G401 (cell line): Measurements from ENCODE around the gene AFF4. TPM values are rescaled to one million over a fixed set of nuclear protein-coding genes. Genes with fewer than 3 reads are reported as not detected.

Experiments
- DNase-seq: peaks from one replicate; pipeline ENCODE4 v3.0.0-alpha.2; 2015; ENCODE audit warnings: low spot score
- in situ Hi-C: cut with HindIII; loops from 2 replicates; pipeline ENCODE4 v1.10.0; 2016; ENCODE audit warnings: low sequenced_read_pairs, mixed read lengths
- total RNA-seq: library from RNA; depleted of rRNA; stranded (reverse); fragments of >200 nt; shearing (Covaris generic); gene quantifications from 2 replicates; pipeline ENCODE4 v1.2.3, GENCODE V29; 2014

AFF4 gene
- total RNA-seq, 1 experiment from 2014 or later: 21.3 TPM

DNA sequence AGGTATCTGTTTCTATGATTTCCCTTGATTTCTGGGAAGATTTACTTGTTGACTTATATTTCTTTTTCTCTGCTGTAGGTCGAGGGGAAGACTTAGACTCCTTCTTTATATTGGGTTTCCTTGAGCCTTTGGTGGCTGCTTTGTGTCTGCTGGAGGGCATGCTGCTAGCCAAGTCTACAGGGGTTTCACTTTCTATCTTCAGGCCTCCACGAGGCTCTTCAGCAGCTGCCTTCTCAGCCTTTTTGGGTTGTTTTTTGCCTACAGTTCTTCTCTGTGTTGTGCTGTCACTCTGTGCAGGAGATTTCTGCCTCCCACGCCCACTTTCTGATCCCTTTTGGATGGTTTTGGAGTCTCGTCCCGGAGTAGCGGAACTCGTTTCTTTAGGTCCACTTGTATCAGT, 66.7 kb downstream of the AFF4 start:
- in situ Hi-C loops: no loop called here
- DNase-seq: no peak

DNA sequence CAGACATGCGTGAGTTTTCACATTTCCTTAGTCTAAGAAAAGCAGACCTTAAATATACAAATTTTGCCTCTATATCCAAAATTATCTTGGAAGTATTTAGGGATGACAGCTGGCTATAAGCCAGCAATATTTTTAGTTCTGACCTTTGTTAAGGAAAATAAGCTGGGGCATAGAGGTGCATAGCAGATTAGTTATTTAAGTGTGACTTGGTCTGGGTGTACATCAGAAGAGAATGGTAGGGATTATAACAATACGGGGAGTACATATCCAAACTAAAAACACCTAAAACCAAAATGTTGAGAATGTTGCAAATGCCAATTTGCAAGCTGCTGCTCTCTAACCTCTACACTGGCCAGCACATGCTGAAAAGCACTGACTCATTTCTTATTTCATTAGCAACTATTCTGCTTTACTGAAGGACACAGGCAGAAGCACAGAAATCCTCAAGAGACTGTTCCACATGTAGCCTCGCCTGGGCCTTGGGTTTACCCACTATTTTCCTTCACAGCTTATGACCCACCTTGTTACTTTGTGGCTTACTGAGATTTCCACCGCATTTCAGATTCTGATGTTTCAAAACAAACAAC, 67.6 kb downstream of the AFF4 start:
- in situ Hi-C loops: no loop called here
- DNase-seq: no peak

- in situ Hi-C loops: no loop called here
- DNase-seq: no peak
Observed at GRCh38 chr5:132890817-132891216, 72.6 kb downstream of the AFF4 start.

GRCh38 chr5:132889501-132889900, 73.9 kb downstream of the AFF4 start:
- DNase-seq: no peak
- in situ Hi-C loops: no loop called here

- in situ Hi-C loops: no loop called here
- no peak for DNase-seq
Observed at GRCh38 chr5:132887283-132887682, 76.2 kb downstream of the AFF4 start.

DNA sequence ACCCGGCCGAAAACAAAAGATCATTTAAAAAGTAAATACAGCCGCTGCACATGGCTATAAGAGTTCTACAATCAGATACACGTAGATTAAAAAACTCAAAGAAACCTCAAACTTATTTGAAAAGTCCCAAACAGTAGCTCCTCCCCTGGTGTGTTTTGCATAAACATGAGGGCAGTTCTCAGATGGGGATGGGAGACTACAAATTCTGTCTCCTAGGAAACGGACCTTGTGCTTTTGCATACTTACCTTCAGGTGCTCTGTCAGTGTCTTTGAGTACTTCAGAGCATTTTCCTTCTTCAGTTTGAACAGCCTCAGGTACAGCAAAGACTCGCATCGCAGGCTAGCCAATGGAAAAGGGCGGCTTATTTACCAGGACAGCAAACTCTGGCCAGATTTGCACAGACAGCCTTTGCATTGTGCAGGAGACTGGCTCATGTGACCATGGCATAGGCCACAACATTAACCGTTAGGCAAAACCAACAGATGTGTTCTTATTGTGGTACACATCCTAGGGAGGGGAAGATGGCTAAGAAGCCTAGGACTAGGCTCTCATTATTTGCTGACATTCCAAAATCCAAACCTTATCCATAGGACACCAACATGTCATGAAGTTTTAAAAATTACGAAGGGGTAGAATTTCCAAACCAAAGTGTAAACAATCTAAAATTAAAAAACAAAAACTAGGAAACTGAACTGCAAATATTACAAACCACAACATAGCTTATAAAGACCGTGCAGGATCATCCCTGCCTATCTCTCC, 77.2 kb downstream of the AFF4 start:
- DNase-seq: no peak
- in situ Hi-C loops: no loop called here

GRCh38 chr5:132884548-132884947, 78.9 kb downstream of the AFF4 start:
- in situ Hi-C loops: no loop called here
- no peak for DNase-seq

DNA sequence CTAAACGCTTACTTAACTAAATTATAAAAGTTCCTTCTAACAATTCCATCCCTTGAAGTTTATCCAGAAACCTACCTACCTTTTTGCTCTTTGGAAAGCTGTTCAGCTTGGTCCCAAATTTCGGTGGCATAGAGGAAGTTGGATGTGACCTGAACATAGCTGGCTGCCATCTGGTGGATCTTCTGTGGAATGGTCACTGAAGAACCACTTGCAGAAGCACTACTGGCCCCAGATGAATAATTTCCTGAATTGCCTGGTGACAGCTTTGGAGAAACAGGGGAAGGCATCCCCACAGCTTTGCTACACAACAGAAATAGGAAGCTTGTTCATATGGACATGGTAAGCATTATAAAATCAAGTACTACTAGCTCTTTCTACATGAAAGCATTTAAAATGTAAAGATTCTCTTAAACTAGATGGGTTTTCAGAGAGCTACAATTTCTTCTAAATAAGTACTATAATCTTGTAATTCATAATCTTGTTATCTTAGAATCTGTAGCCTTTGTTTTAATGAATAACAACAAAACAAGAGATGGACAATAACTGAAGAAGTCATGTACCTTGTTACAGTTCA, 80.1 kb downstream of the AFF4 start:
- DNase-seq: peak; percentile 84
- in situ Hi-C loops: no loop called here

GRCh38 chr5:132877938-132878337, 85.5 kb downstream of the AFF4 start:
- DNase-seq: peak; percentile 14
- in situ Hi-C loops: no loop called here

GRCh38 chr5:132877466-132877865, 86.0 kb downstream of the AFF4 start:
- in situ Hi-C loops: no loop called here
- no peak for DNase-seq

- in situ Hi-C loops: no loop called here
- no peak for DNase-seq
Observed at GRCh38 chr5:132876020-132876759, 87.2 kb downstream of the AFF4 start.

DNA sequence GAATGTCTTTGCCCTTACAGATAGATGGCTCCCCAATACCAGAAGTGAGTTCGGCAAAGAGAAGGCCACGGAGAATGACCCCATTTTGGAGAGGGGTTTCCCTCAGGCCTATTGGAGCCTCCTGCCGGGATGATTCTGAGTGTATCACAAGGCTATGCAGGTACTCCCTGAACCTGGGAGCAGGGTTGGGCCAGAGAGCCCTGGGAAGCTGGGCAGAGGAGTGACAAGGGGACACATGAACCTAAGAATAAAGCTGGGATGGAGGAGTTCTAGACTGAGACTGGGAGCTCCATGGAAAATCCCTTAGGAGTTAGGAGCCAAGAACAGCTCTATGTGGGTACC, 89.5 kb downstream of the AFF4 start:
- DNase-seq: no peak
- in situ Hi-C loops: no loop called here

DNA sequence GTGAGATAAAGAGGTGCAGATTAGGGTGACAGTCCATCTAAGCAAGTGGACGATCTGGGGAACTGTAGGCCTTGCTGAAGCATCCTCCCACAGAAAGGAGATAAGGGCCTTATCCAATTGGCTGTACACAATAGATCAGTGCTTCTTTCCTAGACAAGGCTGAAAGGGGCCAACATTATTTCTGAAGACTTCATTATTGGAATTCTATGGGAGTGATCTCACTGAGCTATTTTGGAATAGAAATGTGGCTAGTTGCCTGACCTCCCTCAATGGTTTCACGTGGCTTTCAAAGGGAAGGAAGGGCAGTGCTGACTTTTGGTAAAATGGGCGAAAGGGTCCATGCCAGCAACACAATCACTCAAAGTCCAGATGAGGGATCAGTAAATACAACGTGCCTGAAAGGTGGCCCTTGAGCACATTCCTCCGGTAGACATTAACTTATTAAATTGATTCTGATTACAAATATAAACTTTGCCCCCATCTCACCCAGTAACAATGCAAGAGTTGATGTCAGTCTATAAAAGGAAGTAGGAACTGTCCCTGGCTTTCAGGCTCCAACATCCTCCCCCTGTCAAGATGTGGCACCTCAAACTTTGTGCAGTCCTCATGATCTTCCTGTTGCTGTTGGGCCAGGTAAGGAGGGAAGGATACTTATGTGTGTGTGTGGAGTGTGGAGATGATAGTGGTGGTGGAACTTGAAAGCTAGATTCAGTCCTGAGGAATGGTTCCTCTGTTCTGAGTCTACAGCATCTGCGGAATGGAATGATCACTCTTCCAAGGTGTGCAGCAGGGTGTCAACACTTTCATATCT, 90.1 kb downstream of the AFF4 start, which contains the start of gene LEAP2:
Gene LEAP2, plus strand, starts transcription at position 550 of the 811 bp plus-strand sequence. Its CDS starts 27 bp downstream, at position 577.
- no peak for DNase-seq
- in situ Hi-C loops: no loop called here

GRCh38 chr5:132872788-132873118, 90.7 kb downstream of the AFF4 start:
- DNase-seq: no peak
- in situ Hi-C loops: no loop called here

GRCh38 chr5:132871459-132872284, 91.8 kb downstream of the AFF4 start:
- in situ Hi-C loops: no loop called here
- no peak for DNase-seq

DNA sequence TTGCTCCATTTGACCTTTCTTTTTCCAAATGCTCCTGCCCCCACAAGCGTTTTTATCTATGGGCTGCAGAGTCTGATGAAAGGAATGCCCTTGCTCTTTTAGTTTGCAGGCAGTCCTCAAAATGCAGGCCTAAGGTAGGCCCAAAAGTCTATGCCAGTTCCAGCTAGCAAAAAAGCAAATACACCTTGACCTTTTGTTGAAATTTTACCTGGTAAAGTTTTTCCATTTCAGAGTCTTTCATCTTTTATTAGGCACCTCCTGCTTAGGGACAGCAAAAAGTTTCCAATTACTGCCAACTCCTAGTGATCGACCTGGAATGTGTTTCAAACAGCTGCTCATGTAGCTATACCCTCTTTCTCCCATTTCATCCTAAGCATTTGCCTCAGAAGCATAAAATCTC, 92.6 kb downstream of the AFF4 start:
- in situ Hi-C loops: no loop called here
- DNase-seq: no peak

- in situ Hi-C loops: no loop called here
- DNase-seq: no peak
Observed at GRCh38 chr5:132868754-132869153, 94.7 kb downstream of the AFF4 start.

GRCh38 chr5:132867046-132867451, 96.4 kb downstream of the AFF4 start:
- in situ Hi-C loops: no loop called here
- no peak for DNase-seq
